Activated T-cell treated with anti-CD3 and anti-CD28 coated beads, Interleukin-2, amount 50 U/mL, for 48 hours (primary cell): ENCODE results near the gene PUDP.

Experiments used
- DNase-seq, 2 experiments: peaks; one replicate each; pipeline ENCODE4 v3.0.0-alpha.2; 2020

The PUDP gene

DNA sequence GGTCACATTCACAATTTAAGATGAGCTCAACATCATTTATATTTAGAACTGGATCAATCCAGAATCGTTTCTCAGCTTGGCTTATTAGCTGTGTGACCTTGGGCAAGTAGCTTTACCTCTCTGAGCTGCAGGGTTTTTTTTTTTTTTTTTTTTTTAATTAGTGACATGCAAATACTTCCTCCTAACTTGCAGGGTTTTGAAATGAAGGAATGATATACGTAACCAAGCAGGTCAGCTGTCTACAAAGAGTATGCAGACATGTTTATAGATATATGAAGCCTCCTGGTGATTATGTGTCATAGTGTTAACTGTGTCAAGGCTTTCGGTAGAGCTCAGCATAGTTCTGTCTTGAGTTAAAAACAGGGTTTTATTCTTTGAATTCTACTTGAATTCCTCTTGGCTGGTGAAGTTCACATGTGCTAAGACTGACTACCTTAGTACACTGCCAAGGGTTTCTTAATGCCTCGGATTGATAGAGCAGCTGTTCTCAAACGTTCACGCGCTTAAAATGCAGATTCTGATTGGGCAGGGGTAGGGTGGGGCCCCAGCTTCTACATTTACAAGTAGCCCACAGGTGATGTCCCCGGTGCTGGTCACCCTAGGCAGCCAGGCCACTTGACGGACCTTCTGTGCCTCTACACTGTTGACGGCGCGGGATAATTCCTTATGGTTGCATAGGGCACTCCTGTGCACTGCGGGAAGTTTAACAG, 1.1 kb downstream of the PUDP start:
- no peak for DNase-seq

DNA sequence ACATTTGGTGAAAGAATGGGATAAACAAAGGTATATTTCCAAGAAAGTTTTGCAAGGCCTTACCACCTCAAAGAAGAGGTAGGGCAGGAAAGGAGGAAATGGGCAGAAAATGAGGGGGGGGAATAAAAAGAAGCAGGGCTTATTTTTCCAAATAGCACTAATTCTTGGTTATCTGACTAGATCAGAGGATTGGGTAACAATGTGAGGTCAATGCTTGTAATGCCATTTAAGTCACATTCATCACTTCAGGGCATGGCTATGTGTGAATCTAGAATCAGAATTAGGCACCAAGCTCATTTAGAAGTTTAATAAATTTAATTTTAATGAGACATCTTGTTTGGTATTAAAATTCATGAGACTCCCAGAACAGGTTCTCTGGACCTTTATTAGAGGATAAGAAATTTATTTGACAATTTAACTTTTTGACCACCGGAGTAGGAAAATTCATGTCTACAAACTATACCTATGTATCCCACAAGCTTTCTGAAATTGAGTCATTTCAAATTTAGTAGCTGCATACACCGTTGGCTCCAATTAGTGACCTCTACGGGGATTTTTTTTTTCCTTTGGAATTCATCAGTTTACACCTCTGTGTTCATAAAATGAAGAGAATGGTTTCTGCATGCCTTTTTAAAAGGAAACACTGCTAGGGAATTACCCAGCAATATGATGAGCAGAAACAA, 1.8 kb downstream of the PUDP start:
- no peak for DNase-seq

DNA sequence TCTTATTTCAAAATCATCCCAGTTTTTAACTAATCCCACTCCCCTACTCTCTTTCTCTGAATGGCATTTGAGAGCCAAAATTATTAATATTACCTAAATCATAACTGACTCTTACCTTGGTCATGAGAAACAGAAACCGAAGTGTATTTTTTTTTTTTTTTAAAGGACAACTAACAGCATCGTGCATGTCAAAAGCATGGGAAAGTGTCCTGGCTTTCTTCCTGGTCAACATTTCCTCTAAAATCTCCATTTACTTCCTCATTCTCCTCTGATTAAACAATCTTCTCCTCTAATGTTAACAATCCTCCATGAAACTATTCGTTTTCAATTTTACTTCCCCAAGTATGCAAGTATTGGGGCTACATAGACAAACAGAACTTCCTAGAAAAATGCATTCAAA, 2.5 kb downstream of the PUDP start:
- no peak for DNase-seq

DNA sequence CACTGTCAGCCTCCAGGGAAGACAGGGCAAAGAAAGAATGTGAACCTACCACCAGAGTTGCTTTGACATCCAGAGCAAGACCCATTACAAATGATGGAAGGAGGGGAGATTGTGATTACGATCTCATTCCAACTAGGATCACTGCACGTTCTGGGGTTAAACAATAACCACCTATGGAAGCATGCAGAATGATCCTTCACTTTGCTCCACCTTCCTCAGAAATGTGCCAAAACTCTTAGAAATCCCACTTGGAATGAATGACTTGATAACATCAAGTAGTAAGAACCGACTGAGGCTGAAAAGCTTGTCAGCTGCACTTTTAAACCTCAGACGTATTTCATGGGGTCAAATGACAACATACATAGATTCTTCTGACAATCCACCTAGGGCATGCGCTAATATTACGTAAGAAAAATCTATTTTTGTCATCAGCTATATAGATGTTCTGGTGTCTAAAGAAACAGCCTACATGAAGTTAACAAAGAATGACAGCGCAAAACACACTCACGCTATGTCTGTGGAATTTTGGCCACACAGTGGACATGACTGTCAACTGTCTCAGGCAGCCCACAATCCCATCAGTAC, 3.9 kb downstream of the PUDP start:
- no peak for DNase-seq

DNA sequence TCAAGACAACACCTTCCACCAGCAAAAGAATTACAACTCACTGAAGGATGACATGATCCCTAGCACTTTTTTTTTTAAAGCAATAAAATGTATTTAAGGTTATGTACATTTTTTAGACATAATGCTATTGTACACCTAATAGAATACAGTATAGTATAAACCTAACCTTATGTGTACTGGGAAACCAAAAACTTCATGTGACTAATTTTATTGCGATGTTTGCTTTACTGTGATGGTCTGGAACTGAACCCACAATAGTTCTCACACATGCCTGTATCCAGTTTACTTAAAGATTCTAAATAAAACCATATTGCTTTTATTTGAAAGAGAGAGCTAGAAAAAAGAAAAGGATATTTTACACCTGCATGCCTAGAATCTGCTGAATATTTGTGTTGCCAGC, 4.9 kb downstream of the PUDP start:
- DNase-seq, result no peak

DNA sequence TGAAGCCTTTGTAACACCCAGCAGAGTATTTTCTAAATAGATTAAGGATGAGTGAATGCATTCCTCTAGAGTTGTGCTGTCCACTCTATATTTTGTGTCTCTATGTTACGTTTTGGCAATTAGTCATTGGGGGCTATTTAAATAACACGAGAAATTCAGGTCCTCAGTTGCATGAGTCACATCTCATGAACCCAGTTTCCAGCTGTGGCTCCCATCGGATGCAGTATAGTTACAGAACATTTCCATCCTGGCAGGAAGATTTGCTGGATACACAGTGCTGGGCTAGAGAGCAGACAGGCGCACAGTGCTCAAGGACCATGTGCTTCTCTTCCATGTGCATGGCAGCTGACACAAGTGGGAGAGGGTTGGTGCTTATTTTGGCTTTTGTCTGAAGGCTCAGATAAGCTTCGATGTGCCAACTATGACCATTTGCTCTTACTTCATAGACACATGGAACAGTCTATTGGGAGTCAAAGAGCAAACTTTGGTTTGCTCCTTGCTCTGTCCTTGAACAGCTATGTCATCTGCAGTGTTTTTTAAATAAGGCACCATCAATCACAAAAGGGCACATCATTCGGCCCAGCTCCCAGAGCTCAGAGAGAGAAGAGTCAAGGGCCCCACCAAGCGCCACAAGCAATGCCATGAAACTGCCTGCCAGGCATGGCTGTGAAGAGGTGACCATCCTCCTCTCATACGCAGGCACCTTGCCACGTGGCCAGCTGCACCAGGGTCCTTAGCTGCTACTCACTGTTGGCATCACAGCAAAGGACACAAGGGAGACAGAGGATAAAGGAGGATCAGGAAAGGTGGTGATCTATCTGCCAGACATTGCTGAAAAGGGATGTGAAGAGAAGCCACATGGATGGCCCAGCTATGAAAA, 8.5 kb downstream of the PUDP start:
- no peak for DNase-seq

DNA sequence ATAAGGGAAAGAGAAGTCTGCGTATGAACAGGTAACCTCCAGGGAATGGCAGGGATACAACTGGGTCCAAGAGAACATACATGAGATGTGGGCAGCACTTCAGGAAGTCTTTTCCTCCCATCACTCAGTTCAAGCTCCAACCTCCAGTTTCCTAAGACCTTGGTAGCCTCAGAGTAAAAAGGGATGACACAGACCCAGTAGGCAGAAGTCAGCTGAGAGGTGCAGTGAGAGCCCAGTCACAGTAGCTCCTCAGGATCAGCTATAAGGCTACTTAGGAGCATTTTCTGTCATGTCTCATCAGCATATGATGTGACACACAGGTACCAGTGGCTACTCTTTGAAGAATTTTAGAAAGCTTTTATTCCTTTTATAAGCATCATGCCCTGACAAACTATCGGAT, 13.0 kb downstream of the PUDP start:
- no peak for DNase-seq

DNA sequence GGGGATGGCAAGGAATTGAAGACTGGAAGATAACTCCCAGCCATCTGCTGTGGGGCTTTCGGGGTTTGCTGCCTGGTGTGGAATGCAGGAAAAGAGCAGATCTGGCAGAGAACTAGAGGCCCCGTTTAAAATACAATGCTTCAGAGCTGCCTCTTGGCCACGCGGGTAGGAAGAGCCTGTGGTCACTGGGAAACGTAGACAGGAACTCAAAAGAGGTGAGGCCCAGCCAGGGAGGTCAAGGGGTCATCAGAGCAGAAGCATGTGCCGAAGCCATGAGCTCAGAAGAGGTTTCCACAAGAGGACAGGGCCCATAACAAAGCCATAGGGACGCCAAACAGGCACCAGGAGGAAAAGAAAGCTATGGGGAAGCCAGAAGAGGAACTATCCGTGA, 14.9 kb downstream of the PUDP start:
- no peak for DNase-seq

DNA sequence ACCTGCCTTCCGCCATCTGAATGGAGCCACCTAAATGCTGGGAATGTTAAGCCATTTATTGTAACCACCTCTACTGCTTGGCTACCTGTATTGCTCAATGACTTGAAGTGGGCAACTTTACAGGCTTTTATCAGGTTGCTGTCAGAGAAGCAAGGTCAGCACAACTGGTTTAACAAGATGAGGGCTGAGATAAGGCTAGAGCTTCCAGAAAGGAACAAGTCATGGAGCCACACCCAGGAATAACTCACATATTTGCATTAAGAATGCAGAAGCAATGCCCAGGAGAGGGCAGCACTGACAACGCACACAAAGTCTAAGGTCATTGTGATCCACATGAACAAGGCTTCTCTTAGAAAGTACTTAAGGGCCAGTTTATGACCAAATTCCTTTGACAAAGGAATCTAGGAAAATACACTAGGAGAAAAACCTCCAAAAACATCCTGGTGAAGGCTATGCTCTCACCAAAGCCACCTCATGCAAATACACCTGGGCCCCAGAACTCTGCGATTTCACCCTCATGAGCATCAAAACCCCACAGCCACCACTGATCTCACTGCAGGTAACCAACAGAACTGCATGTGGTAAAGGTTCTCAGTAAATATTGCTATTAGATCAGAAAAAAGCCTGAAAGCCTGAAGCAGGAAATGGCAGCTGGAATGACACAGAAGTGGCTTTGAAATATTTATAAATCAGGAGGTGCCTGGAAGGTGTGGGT, 15.5 kb downstream of the PUDP start:
- peak; percentile 36 to 47 for DNase-seq

DNA sequence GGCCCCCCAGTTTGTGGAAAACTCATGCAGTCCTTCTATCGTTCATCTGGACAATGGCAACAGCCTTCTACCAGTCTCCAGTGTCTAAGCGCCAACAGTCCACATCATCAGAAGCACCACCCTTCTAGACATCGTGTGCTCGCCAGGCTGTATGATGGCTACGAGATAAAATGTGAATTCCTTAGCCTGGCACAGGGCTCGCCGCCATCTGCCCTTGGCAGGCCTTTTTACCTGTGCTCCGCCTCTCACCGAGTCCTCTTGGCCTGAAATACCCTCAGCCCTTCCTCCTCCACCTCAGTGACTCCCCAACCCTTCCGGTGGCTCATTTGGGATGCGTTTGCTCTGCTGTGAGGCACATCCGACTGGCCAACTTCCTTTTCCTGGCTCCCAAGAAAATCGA, 16.3 kb downstream of the PUDP start:
- no peak for DNase-seq

DNA sequence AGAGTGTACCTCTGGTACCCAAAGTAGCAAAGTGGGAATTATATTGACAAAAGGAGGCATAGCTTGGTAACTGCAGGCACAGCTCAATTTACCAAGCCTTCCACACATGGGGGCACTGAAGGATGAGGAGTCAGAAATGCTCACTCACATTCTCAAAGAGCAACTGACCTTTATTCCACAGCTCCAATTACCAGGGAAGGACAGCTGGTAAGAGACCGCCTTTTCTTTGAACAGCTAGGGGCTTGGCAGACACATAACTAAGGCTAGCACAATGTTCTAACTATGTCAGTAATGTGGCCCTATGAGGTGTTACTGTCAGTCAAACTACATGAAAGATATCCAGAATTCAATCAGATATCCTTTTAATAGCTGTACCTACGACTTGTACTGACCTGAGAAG, 20.9 kb downstream of the PUDP start:
- DNase-seq, result no peak

DNA sequence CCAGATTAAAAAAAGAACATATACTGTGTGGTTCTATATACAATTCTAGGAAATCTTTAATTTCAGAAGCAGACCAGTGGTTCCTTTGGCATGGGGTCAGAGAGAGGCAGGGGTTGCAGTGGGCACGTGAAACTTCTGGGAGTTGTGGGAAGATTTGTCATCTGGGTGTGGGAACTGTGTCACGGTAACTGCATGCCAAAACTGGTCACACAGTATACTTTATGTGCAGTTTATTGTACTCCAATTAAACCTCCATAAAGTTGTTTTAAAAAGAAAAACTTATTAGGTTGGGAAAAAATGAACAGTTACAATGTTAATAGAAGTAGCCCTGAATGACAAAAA, 27.1 kb downstream of the PUDP start:
- no peak for DNase-seq

DNA sequence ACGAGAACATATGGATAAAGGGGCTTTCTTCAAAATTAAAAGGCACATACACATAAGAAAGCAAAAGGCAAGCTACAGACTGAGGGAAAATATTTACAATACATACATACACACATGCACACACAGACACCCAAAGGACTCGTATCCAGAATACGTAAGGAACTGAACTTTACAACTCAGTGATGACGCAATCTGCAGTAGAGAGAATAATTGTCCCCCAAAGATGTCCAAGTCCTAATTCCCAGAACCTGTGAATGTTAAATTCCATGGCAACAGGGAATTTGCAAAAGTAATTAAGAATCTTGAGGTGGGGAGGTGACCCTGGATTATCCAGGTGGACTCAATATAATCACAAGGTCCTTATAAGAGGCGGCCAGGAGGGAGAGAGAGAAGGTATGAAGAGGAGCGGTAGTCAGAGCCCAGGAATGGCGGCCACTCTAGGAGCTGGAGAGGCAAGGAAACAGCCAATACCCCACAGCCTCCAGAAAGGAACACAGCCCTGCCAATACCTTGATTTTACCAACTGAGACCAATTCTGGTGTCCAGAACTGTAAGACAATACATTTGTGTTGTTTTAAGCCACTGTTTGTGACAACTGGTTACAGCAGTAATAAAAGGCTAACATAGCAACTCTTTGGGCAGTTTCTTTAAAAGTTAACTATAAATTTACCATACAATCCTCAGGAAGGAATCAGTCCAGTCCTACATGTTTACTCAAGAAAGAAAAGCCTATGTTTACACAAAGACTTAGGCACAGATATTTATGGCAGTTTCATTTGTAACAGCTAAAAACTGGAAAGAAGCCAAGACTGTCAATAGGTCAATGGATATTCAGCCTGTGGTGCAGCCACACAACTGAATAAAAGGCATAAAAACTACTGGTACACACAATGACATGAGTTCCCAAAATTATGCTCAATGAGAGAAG, 27.7 kb downstream of the PUDP start:
- no peak for DNase-seq

DNA sequence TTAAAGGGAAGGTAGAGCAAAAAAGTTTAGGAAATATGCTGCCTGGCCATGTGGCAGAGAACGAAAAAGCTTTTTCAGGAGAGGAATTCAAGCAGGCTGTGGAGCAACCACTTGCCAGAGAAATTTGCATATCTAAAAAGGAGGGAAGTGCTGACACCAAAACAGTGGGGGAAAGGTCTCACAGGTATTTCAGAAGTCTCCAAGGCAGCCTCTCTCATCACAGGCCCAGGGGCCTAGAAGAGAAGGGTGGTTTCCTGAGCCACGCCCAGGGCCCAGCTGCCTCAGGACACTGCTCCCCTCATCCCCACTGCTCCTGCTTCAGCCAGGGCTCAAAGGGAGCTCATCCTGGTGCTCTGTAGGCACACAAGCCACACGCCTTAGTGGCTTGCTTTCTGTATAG, 30.4 kb downstream of the PUDP start:
- DNase-seq, result no peak

DNA sequence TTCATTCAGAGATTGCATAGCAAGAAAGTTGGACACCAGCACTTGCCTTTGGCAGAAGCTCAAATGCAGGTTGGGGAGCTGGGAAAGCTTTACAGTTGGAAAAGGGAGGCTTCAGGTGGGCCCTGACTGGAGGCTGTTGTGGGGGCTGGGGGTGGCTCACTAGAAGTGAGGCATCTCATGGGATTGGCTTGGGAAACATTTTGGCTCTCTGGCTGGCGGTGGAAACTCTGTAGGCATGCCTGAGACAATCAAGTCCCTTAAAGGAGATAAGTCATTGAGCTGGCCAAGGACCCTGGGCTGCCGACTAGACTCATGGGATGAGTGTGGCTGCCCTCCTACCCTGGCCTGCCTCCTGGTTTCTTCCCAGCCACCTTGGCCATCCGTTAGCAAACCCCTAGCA, 31.9 kb downstream of the PUDP start:
- no peak for DNase-seq

DNA sequence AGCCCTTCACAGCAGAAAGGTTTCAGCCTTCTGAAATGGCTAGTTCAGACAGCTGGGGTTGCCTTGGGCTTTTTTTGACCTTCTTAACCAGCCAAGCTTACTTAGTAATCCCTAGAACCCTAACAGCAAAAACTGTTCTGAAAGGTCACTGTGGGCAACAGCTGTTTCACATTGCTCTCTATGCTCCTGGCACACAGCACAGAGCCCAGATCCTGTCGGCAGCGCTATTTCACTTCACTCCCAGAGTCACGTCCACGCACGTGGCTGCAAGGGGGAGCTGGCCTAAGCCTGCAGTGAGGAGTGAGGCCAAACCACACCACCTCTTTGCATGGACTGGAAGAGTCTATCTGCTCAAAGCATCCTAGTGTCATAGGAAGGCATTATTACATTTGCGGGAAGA, 32.4 kb downstream of the PUDP start:
- DNase-seq, result no peak

DNA sequence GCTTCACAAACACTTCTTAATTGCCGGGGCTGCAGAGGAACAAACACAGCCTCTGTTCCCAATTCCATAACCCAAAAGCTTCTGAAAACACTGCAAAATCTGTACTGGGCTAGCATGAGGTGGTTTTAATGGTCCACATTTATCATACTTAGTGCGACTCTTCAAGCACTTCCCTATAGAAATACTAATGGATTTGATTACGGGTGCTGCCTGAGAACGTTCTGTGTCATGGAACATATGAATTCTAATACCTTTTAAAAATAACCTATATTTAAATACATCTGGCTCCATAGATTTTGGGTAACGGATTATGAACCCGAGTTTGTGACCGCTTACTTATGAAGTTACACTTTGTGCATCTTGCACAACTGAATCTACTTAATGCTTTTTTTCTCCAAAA, 35.9 kb downstream of the PUDP start:
- DNase-seq, result no peak

DNA sequence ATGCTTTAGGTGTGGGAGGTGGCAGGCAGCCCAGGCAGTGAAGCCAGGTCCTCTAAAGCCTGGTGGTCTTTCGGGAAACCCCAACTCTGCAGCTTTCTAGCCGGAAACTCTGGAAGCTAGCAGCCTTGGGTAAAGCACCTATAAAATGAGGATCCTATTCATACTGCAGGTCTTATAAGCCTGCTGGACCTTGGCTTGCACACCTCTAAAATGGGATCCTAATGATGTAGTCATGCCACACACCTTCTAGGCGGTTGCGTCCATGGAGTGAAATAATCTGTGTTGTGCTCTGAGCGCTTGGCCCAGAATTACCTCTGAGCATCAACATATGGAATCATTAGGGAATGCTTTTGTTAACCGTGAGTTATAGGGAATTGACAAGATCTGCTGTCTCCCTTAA, 36.4 kb downstream of the PUDP start:
- no peak for DNase-seq

DNA sequence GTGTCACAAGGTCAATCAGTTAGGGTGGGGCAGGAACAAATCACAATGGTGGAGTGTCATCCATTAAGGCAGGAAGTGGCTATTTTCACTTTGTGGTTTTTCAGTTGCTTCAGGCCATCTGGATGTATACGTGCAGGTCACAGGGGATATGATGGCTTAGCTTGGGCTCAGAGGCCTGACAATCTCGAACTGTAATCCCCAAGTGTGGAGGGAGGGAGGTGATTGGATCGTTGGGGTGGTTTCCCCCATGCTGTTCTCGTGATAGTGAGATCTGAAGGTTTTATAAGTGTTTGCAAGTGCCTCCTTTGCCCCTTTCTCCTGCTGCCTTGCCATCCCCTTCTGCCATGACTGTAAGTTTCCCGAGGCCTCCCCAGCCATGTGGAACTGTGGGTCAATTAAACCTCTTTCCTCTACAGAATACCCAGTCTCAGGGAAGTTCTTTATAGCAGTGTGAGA, 37.1 kb downstream of the PUDP start:
- DNase-seq, result no peak

DNA sequence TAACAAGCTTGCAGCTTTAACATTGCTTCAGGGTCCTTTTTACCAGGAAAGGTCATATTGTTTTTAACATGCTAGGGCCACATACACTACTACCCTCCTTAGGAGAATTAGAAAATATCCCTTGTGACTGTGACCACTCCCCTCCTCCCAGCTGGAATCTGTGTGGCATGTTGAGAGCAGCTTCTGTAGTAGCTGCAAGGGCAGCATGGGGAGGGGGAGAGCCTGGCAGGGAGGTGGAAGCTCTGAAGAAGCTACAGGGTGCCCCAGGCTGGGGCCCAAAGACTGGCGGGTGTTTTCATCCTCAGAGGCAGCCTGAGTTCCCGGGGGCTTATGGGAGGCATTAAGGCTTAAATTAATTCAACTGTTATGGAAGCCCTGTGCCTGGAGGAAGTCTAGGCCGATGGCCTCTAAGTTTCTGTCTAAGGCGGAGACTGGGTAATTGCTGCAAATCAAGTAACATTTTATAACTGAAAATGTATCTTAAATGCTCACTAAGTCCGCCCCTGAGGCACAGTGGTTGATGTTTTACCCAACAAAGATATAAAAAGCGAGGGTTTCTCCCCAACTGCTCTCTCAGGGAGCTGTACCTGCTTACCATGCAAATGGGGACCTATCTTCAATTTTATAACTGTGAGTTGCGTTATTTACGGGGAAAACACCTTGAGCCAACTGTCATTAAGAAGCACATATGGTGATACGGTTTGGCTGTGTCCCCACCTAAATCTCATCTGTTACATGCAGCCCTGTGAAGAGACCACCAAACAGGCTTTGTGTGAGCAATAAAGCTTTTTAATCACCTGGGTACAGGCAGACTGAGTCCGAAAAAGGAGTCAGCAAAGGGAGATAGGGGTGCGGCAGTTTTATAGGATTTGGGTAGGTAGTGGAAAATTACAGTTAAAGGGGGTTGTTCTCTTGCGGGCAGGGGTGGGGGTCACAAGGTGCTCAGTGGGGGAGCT, 37.8 kb downstream of the PUDP start:
- no peak for DNase-seq
